ENCODE measurements around the gene MSI1. TPM values are rescaled to one million over a fixed set of nuclear protein-coding genes. Genes with fewer than 3 reads are reported as not detected.

MSI1 gene
- total and polyA plus RNA-seq, 2 experiments from 2014 or later, result 12.8 to 16.9 TPM

GRCh38 chr12:120353556-120354317 lies 15.2 kb downstream of the MSI1 start (continued):
- TF ChIP-seq REST (IDR thresholded peaks at IDR 0.05; ENCODE audit: unreplicated experiment), result no peak
- no peak for TF ChIP-seq ZNF114 (CRISPR knock-in tag; IDR thresholded peaks at IDR 0.05)
- TF ChIP-seq EZH2phosphoT487 (IDR thresholded peaks at IDR 0.05; ENCODE audit: unreplicated experiment), result no peak
- TF ChIP-seq EZH2 (IDR thresholded peaks at IDR 0.05; ENCODE audit: low read depth, unreplicated experiment), result no peak
- TF ChIP-seq STAT1 (IDR thresholded peaks at IDR 0.05; ENCODE audit: unreplicated experiment), result no peak
- TF ChIP-seq CREB1 (CRISPR knock-in tag; IDR thresholded peaks at IDR 0.05; ENCODE audit: low read depth), result no peak
- TF ChIP-seq ZNF331 (CRISPR knock-in tag; IDR thresholded peaks at IDR 0.05; ENCODE audit: low read depth), result no peak
- TF ChIP-seq ETS1 (IDR thresholded peaks at IDR 0.05), result no peak
- no peak for TF ChIP-seq CTCF (conservative IDR thresholded peaks at IDR 0.05; ENCODE audit: low read depth in 2 of 2)

GRCh38 chr12:120353136-120353535 lies 15.8 kb downstream of the MSI1 start:
- Mint-ChIP-seq H3K4me1 (peaks cover 8% of the 10 kb centered on the region), H3K36me3 (ENCODE audit: low read depth) (peaks cover 75% of the 10 kb centered on the region), H3K9me3 (peaks cover 3% of the 10 kb centered on the region; the same call in 1 of the 3 replicates), H3K4me3 (no peak overlapping the region), H3K27me3 (ENCODE audit: insufficient read depth, low read depth, poor library complexity) (no peaks in the 10 kb centered on the region), H3K27ac (no peak overlapping the region)
- H4K20me1 ChIP-seq (replicated peaks; ENCODE audit: insufficient read depth), result no peaks in the 10 kb centered on the region
- TF ChIP-seq EZH2 (IDR thresholded peaks at IDR 0.05; ENCODE audit: low read depth, unreplicated experiment) (no peak), REST (IDR thresholded peaks at IDR 0.05; ENCODE audit: unreplicated experiment) (no peak), ZNF331 (CRISPR knock-in tag; IDR thresholded peaks at IDR 0.05; ENCODE audit: low read depth) (no peak), JUNB (IDR thresholded peaks at IDR 0.05; ENCODE audit: unreplicated experiment) (no peak), STAT1 (IDR thresholded peaks at IDR 0.05; ENCODE audit: unreplicated experiment) (no peak), ETS1 (IDR thresholded peaks at IDR 0.05) (no peak), EZH2phosphoT487 (IDR thresholded peaks at IDR 0.05; ENCODE audit: unreplicated experiment) (no peak)
- H3K79me2 ChIP-seq (replicated peaks; ENCODE audit: insufficient read depth), result no peaks in the 10 kb centered on the region
- H3K9me2 ChIP-seq (ENCODE audit: insufficient read depth), result no peaks in the 10 kb centered on the region
- H2AFZ ChIP-seq, result no peak overlapping the region
- H3K27ac ChIP-seq (ENCODE audit: low read depth), result no peak overlapping the region
- H3K4me1 ChIP-seq (ENCODE audit: insufficient read depth), result peaks cover 1% of the 10 kb centered on the region; the same call in 1 of the 2 replicates
- H3K4me3 ChIP-seq, result no peak overlapping the region
- no peak overlapping the region for H3K4me2 ChIP-seq
- ATAC-seq (no peak), DNase-seq (ENCODE audit: low spot score) (no peak)
- peaks cover 23% of the 10 kb centered on the region for H3F3A ChIP-seq (replicated peaks; ENCODE audit: low read depth)
- H3K27me3 ChIP-seq (ENCODE audit: insufficient read depth), result no peaks in the 10 kb centered on the region
- H3K36me3 ChIP-seq (ENCODE audit: insufficient read depth), result peaks cover 14% of the 10 kb centered on the region
